Midbrain (tissue), 1 donor: ENCODE results near the gene TMEM131L.

Source experiments
- DNase-seq: peaks from one replicate; lab custom pipeline; 2025; lab: John Stamatoyannopoulos, UW

The TMEM131L gene

DNA sequence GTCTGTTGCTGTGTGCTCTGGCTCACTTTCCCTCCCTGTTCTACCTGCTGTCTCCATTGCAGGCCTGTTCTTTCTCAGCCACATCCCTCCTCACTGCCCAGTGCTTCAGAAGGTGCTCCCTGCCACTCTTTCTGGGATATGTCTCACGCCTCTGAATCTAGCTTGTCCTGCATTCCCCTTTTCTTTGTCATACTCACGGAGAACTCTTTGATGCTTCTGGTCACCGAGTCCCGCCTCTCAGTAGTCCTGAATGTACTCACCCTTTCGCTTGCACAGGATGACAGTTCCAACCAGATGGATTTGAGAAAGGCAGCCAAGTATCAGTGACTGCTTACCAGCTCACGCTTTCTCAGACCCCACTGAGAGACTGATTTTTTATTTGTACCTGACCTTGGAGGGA lies 152.7 kb downstream of the TMEM131L start:
- no peak for DNase-seq

DNA sequence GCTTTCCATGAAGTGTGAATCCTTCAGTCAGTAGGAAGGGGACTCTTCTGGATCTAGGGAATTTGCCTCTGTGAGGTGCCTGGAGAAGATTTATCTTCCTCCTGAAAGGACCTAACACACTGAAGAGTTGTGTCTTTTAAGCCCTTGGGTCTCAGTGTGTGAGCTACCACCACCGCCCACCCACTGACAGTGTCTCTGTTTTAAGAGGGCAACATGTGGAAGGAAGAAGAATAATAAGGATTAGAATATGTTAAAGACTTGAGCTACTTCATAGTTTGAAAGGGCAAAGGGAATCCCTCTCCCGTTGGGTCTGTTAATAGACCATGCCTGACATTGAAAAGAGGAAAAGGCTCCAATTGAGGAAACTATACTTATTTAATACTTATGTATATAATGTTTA lies 153.7 kb downstream of the TMEM131L start:
- no peak for DNase-seq

GRCh38 chr4:153620352-153620751 lies 154.2 kb downstream of the TMEM131L start:
- DNase-seq = no peak

- no peak for DNase-seq
These were observed 155.9 kb downstream of the TMEM131L start for GRCh38 chr4:153622093-153622492.

GRCh38 chr4:153622778-153623240 lies 156.6 kb downstream of the TMEM131L start:
- no peak for DNase-seq

DNA sequence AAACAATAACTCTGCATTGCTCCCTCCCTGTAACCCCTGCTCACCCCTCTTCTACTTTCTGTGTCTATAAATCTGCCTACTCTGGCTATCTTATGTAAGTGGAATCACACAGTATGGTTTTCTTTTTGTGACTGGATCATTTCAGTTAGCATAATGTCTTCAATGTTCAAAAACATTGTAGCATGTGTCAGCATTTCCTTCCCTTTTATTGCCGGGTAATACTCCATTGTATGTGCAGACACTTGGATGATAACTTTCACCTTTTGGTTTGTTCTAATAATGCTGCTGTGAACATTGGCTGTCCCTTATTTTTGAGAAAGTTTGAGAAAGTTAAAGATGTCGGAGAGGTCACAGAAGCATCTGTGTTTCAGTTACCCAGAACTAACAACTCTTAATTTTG lies 157.3 kb downstream of the TMEM131L start:
- no peak for DNase-seq

- DNase-seq = no peak
These were observed 162.7 kb downstream of the TMEM131L start for GRCh38 chr4:153628796-153629315.

DNA sequence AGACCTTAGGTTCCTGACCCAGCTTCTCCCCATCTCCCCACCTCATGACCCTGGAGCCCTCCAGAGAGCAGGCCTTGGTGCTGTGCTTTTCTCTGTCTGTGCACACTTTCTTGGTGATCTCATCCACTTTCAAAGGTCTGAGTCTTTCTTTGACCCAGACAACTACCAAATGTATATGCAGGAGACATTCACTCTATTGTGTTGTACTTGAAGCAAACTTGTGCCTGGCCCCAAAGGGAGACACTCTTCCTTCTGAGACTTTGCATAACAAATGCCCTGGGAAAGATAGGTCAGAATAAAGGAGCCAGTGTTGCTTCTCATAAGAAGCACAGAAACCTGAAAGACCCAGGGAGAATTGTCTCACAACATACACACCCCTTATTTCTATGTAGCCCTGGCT lies 163.6 kb downstream of the TMEM131L start:
- no peak for DNase-seq

DNA sequence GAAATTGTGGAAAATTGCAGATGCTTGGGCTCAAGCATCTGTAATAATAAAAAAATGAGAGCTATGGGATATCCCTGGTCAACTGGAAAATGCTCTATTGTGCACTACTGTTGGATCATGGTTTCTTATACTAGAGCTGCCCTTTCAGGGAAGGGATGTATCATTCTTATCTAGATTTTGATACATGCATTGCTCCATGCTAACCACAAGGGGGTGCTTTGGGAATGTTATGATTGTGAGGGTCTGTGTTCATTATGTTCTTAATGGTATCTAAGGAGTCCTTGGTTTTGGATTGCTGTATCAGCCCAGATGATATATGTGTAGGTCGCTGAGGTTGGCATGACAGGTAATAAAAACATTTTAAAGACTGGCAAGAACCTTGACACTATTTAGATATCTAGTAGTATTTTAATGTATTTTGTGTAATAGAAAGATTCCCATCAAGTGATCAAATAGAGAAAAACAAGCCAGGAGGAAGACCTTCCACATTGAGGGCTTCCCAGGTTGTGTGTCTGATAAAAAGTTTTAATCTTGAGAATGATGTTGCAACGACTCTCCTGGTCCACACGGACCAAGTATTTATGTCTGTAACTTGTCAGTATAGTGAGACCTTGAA lies 168.7 kb downstream of the TMEM131L start:
- no peak for DNase-seq

DNA sequence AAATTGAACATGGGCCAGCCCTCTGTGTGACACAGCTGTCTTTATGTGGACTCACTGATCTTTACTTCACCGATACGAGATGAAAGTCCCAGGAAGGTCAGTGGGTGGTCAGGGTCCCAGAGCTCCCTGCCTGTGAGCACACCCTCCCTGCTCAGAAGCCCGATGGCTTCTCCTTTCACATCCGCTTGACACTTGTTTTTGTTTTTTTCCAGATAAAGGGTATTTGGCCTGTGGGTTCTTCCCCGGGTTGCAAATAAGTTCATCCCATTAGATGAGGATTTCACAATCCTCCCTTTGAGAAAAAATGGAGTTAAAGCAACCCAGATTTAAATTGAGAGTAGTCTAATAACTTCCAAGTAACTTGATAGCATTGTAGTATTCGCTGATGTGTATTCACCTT lies 169.7 kb downstream of the TMEM131L start:
- no peak for DNase-seq

GRCh38 chr4:153637201-153637600 lies 171.0 kb downstream of the TMEM131L start:
- no peak for DNase-seq

DNA sequence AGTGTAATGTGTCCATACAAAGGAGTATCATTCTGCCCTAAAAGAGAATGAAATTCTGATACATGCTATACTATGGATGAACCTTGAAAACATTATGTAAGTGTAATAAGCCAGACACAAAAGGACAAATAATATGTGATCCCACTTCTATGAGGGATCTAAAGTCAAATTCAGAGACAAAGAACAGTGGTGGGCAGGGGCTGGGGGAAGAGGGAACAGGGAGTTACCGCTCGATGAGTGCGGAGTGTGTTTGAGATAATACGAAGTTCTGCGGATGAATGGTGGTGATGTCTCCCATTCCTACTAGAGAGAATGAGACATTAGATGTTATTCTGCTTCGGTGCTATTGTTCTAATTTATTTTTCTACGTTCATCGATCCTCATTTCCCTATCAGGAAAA lies 171.9 kb downstream of the TMEM131L start:
- no peak for DNase-seq

DNA sequence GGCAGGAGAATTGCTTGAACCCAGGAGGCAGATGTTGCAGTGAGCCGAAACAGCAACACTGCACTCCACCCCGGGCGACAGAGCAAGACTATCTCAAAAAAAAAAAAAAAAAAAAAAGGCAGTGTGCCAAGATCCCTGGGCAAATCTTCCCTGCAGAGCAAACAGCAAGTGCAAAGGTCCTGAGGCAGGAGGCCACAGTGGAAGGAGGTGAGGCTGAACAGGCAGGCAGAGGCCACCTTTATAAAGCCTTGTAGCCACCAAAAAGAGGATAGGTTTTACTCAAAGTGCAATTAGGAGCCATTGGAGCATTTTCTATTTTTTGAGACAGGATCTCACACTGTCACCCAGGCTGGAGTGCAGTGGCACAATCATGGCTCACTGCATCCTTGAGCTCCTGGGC lies 172.8 kb downstream of the TMEM131L start:
- no peak for DNase-seq

DNA sequence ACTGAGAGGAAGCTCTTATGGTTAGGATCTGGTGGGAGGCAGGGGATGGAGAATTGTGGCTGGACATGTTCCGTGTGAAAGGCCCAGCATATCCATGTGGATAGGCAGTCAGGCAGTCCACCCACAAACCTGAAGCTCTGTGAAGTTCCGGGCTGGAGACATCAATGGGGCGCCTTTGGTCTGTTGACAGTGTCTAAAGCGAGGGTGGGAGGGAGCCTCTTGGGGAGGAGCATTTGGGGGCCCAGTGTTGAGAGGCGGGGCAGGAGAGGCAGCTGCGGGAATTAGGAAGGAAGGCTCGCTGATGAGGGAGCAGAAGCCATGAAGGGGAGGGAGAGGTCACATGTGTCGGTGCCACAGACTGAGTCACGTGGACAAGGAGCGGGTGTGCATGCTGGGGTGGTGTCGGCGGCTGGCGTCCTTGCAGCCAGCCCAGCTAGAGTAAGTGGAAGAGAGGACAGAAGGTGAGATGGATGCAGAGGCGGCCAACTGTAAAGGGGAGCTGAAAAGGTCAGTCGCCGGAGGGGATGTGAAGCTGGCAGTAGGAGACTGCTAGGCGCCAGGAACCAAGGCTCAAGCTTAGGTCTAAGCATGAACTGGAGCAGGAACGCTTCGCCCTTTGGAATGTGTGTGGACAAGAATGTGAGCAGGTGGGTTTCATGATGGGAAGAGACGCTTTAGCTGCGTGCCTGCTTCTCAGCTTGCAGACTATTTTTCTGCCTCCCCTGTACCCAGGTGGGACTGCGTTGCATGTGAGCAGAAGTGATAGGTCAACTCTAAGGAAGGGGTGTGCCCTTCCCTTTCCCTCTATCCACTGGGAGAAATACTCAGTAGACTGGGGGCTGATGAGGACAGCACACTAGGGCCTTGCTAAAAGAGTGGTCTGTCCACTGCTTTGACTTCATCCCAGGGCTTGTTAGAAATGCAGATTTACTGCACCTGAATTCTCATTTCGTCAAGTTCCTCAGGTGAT lies 174.0 kb downstream of the TMEM131L start:
- no peak for DNase-seq

DNA sequence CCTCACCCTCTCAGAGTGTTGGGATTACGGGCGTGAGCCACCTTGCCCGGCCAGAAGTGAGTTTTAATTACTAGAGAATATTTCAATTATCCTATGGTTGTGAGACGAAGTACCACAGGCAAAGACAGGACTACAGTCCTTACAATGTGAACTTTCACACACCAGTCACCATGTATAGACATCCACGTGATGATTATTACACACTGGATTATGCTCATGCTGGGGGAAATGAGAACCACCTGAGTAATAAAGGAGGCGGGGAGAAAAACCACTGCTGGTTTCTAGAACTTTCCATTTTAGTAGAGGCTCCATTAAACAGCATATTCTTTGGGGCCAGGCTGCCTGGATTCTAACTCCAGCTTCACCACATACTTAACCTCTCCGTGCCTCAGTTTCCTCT lies 175.4 kb downstream of the TMEM131L start:
- DNase-seq = no peak

- no peak for DNase-seq
These were observed 177.5 kb downstream of the TMEM131L start for GRCh38 chr4:153643406-153644383.

DNA sequence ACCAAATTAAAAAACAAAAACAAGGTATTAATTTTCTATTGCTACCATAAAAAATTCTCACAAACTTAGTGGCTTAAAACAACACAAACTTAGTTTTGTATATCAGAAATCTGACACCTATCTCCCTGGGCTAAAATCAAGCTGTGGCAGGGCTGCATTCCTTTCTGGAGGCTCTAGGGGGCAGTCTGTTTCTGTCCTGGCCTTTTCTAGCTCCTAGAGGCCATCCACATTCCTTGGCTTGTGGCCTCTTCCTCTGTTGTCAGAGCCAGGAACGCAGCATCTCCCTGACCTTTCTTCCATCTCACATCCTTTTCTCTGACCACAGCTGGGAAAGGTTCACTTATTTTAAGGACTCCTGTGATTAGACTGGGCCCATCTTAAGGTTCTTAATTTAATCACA lies 179.0 kb downstream of the TMEM131L start:
- DNase-seq = no peak

- DNase-seq = no peak
These were observed 180.1 kb downstream of the TMEM131L start for GRCh38 chr4:153646261-153646660.

DNA sequence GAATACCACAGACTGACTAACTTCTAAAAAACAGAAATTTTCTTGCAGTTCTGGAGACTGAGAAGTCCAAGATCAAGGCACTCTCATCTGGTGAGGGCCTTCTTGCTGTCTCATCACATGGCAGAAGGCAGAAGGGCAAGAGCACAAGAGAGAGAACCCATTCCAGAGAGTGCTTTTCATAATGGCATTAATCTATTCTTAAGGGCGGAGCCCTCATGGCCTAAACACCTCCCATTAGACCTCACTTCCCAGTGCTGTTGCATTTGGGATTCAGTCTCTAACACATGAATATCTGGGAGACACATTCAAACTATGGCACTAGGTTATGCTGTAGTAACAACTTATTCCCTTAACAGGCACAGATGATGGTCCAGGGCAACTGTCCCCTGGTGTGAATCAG lies 180.8 kb downstream of the TMEM131L start:
- DNase-seq = no peak

GRCh38 chr4:153647975-153648374 lies 181.8 kb downstream of the TMEM131L start:
- no peak for DNase-seq

DNA sequence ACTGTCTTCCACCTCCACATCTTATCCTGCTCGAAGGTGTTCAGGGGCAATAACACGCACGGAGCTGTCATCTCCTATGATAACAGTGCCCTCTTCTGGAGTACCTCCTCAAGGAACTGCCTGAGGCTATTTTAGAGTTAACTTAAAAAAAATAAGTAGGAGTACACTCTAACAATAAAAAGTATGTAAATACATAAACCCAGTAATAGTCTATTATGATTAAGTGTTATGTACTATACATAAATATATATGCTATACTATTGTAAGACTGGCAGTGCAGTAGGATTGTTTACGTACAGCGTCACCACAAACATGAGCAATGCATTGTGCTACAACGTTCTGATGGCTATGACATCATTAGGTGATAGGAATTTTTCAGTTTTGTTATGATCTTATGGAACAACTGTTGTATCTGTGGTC lies 183.4 kb downstream of the TMEM131L start:
- DNase-seq = no peak

- peak; percentile 48 for DNase-seq
These were observed 185.0 kb downstream of the TMEM131L start for GRCh38 chr4:153651116-153651515.
